Astrocyte of the spinal cord (primary cell): ENCODE measurements around the gene RNF222.

Experiments used
- DNase-seq: peaks from one replicate; pipeline ENCODE4 v3.0.0; 2011; ENCODE audit warnings: low read depth, low spot score
- H3K4me3 ChIP-seq: 2 replicates; pipeline ENCODE4 v1.5.1; 2011; ENCODE audit warnings: low read depth, mild to moderate bottlenecking, low read length, moderate library complexity
- CTCF ChIP-seq: IDR thresholded peaks from 2 replicates; pipeline ENCODE4 v1.5.1; 2012; ENCODE audit warnings: low read depth, mild to moderate bottlenecking, low read length, inconsistent platforms
- in situ Hi-C: cut with HindIII; loops from 2 replicates; pipeline ENCODE4 v1.10.0; 2017; ENCODE audit warnings: low sequenced_read_pairs

The RNF222 gene

GRCh38 chr17:8438441-8438840 is 40.8 kb upstream of the RNF222 start:
- in situ Hi-C loops = no loop called here
- H3K4me3 ChIP-seq = no peak overlapping the region
- TF ChIP-seq CTCF = no peak
- no peak for DNase-seq

- H3K4me3 ChIP-seq = peak overlapping the region; percentile 90
- in situ Hi-C loops = no loop called here
- peak; percentile 17 for DNase-seq
Measured at GRCh38 chr17:8436844-8437171, 39.2 kb upstream of the RNF222 start.

GRCh38 chr17:8436169-8436843 is 38.7 kb upstream of the RNF222 start:
- in situ Hi-C loops = no loop called here
- DNase-seq = peak; percentile 50
- TF ChIP-seq CTCF = no peak
- H3K4me3 ChIP-seq = peak overlapping the region; percentile 90

More at GRCh38 chr17:8436844-8437171, 39.2 kb upstream of the RNF222 start:
- no peak for TF ChIP-seq CTCF

- no peak for TF ChIP-seq CTCF
- DNase-seq = peak; percentile 99
- in situ Hi-C loops = no loop called here
- H3K4me3 ChIP-seq = peak within 1 kb of the TSS; percentile 90
Measured at GRCh38 chr17:8435245-8436168, 37.9 kb upstream of the RNF222 start, which contains the start of gene NDEL1. Gene NDEL1 (plus strand): TSS chr17:8435884. CDS start chr17:8444272, 8,388 bp downstream.

GRCh38 chr17:8430966-8431365 is 33.3 kb upstream of the RNF222 start:
- DNase-seq = peak; percentile 4
- H3K4me3 ChIP-seq = no peak overlapping the region
- no peak for TF ChIP-seq CTCF
- in situ Hi-C loops = no loop called here

GRCh38 chr17:8426802-8427201 is 29.2 kb upstream of the RNF222 start:
- no peak for DNase-seq
- no peak overlapping the region for H3K4me3 ChIP-seq
- TF ChIP-seq CTCF = no peak
- in situ Hi-C loops = no loop called here
